GM21381 (cell line): ENCODE results near the gene UCHL1.
"Not testable (repeated sequence)": the region's sequence is repeated elsewhere in the genome, so short reads cannot be mapped to it uniquely, and the experiment has no call there.

Experiments used
- ATAC-seq: cut with Tn5 transposase; IDR thresholded peaks from one replicate; pipeline ENCODE4 v1.9.1; 2021; ENCODE audit warnings: mild to moderate bottlenecking, moderate library complexity; ENCODE audit not compliant: unreplicated experiment

The UCHL1 gene

DNA sequence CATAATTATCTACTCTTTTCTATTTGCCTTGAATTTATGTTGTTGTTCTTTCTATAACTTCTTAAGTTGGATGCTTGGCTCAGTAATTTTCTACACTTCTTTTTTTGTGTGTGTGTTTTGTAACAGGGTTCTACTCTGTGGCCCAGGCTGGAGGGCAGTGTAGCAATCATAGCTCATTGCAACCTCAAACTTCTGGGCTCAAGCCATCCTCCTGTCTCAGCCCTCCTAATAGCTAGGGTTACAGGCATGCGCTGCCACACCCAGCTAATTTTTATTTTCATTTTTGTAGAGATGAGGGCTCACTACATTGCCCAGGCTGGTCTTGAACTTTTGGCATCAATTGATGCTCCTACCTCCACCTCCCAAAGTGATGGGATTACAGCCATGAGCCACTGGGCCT lies 20.7 kb upstream of the UCHL1 start:
- ATAC-seq: no peak

DNA sequence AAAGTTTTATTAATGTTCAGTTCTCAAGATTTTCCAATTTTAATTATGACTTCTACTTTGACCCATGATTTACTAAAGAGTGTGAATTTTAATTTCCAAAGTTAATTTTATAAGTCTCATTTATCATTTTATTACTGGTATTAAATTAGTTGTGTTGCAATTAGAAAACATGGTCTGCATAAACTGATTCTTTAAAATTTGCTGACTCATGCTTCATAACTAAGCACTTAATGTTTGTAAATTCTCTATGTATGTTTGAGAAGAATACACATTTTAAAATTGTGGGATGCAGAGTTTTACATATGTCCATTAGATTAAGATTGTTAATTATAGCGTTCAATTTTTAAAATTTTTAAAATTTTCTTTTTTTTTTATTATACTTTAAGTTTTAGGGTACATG lies 20.2 kb upstream of the UCHL1 start:
- no peak for ATAC-seq

DNA sequence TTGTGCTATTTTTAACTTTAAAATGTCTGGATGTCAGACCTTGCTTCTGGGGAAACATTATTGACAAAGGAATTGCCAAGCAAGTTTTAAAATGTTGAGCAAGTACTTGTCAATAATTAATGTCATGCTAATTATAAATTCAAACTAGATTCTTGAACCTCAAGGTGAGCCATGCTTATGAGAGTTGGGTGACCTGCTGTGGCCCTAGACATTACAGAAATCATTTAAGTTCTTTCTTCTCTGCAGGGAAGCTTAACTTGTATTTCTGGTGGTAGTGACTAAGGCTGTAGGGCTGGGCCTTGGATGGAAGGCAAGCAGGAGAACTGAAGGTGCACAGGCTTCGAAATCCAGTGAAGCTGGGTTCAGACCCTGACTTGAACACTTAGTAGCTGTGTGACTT lies 14.8 kb upstream of the UCHL1 start:
- no peak for ATAC-seq

DNA sequence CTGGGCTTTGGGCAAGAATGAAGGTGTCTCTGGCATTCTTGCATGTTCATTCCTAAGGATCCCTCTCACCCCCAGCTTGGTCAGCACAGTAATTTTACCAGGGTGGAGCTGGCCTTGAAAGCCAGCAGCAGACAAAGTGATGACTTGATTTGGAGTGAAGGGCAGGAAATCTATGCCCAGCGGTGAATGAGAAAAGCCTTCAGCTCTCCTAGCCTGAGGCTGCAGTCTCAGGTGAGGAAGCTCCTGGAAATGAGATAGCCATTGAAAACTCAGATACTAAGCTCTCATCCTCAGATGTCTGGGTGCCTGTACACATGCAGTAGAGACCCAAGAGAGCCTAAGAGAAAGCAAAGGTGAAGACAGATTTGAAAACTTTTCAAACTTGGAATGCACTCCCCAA lies 10.7 kb upstream of the UCHL1 start:
- no peak for ATAC-seq

DNA sequence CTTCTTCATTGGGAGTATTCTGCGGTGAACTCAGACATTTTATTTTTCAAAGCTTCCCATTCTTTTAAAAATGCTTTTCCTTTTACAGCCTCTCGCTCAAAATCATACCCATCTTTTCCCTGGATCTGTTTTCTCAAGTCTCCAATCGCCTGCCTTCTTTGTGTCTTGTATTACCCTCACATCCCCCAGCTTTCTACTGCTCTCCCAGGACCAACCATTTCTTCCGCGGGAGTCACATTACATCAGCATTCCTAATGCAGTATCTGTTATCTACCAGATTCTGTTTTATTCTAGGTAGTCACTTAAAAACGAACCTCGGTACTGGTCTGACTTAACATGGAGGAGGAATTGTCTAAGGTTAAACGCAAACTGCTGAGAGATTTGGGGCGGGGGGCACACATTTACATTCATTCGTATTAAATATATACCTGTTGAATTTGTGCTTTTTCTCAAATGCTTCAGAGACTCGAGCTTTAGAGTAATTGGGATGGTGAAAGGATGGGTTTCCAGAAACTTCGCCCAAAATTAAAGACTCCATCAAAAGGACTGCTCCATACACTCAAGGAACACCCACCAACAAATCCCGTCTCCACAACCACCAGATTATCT lies 493 bp upstream of the UCHL1 start:
- no peak for ATAC-seq

DNA sequence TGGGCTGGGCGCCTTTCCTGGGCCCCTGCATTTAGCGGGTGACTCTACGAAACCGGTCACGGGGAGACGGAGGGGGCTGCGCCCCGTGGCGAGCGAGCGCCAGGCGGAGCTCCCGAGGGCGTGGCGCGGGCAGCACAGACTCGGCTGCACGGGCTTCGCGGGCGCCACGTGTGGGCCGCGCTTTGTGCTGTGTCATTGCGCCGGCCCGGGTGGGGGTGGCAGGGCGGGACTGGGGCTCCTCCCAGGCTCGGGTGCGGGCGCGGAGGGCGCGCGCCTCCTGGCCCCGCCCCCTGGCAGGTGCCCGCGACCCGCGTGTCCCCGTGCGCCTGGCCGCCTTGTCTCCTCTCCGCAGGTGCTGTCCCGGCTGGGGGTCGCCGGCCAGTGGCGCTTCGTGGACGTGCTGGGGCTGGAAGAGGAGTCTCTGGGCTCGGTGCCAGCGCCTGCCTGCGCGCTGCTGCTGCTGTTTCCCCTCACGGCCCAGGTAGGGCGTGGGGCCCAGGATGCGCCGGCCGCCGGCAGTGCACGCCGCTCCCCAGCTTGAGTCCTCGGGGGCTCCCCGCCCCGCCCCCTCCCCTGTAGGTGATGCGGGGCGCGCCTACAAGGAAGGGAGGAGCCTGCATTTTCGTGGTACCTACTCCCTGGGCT lies 651 bp downstream of the UCHL1 start:
- no peak for ATAC-seq

DNA sequence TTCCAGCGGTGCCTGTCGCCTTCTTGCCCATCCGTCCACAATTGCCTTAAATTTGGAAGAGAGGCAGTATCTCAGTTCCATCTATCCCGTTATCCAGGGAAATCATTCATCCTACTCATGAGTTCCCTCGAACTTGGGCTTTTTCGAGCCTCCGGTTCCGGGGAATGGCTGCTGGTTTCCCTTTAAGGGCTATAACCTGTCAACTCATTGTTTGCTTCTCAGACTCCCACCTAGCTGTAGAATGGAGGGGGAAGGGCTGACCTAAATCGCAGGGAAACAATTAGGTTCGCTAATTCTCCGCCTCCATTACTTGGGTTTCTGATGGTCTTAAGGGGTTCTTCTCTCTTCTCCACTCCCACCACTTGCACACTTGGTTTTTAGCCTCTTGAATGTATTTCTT lies 1.2 kb downstream of the UCHL1 start:
- no peak for ATAC-seq

DNA sequence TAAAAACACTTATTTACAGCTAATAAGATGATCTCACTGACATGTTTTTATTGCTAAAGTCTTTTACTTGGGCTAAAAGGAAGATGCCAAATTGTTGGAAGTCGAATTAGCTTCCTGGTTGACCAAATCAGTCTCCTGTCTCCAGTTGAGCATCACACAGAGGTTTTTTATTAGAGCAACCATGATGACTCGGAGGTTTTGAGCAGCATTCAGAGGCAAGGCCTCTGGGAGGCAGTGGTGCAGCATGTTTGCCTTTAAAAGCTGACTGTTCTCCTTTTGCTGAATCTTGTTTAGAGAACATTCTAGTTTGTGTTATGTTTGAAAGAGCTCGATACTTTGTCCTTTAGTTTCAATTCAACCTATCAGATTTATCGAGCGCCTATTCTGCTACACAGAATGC lies 2.1 kb downstream of the UCHL1 start:
- no peak for ATAC-seq

DNA sequence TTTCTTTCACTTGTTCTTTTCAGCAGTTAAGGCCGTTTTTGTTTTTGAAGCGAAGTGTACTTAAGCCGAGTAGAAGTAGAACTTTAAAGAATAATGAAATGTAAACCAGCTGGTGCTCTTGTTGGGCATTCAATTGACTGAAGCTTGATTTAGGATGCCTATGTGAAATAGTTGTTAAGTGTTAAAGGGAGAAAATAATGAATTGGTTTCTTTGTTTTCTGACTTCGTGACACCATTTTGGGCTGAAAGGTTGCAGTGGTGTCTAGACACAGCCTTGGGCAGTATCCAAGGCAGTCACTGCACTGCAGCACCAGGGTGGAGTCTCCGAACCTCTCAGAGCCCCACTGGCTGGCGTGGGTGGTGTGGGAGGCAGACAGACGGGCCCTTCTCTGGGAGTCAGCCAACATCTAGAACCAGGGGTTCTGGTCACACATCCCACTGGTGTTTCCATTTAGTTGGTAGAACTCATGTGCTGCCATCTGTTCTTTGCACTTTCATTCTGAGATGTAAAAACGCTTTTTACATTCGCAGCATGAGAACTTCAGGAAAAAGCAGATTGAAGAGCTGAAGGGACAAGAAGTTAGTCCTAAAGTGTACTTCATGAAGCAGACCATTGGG lies 3.5 kb downstream of the UCHL1 start:
- ATAC-seq: no peak

DNA sequence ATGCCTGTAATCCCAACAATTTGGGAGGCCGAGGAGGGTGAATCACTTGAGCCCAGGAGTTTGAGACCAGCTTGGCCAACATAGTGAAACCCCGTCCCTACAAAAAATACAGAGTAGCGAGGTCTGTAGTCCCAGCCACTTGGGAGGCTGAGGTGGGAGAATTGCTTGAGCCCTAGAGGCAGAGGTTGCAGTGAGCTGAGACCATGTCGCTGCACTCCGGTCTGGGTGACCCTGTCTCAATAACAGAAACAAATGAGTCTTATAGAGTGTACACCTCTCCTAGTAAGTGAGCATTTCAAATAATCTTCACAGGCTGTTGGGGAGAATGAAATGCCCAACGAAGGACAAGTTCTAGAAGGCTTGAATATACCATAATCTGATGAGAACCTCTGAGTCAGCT lies 5.5 kb downstream of the UCHL1 start:
- ATAC-seq: no peak

DNA sequence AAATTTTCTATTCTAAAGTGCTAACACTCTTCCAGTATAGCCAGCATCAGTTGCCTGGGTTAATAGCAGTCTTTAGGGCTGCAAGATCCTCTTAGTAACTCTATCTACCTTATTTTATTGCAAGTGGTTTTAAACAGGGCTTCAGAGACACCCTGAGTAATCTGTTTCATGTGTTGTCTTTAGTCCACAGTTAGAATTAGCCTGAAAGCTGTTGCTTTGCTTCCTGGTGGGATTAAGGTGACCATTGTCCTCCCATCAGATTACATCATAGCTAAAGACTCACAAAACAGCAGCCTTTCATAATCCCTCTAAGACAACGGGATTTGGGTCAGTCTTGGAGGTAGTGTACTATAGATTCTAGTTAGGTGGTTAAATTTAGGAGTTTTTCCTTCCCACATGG lies 7.5 kb downstream of the UCHL1 start:
- ATAC-seq: no peak

DNA sequence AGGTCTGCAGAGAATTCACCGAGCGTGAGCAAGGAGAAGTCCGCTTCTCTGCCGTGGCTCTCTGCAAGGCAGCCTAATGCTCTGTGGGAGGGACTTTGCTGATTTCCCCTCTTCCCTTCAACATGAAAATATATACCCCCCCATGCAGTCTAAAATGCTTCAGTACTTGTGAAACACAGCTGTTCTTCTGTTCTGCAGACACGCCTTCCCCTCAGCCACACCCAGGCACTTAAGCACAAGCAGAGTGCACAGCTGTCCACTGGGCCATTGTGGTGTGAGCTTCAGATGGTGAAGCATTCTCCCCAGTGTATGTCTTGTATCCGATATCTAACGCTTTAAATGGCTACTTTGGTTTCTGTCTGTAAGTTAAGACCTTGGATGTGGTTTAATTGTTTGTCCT lies 11.3 kb downstream of the UCHL1 start:
- no peak for ATAC-seq

DNA sequence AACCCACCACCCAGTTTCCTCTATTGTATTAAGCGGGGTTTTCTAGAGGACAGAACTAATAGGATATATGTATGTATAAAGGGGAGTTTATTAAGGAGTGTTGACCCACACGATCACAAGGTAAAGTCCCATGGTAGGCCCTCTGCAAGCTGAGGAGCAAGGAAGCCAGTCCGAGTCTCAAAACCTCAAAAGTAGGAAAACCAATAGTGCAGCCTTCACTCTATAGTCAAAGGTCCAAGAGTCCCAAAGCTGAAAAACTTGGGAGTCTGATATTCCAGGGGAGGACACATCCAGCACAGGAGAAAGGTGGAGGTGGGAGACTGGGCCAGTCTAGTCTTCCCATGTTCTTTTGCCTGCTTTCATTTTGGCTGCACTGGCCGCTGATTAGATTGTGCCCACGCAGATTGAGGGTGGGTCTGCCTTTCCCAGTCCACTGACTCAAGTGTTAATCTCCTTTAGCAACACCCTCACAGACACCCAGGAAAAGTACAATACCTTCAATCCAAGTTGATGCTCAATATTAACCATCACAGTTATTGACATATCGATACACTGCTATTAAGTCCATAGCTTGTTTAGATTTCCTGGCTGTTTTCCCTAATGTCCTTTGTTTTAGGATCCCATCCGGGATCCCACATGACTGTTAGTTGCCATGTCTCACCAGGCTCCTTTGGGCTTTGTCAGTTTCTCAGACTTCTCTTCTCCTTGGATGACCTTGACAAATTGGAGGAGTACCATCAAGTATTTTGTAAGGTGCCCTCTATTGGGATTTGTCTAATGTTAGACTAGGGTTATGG lies 12.2 kb downstream of the UCHL1 start:
- no peak for ATAC-seq

DNA sequence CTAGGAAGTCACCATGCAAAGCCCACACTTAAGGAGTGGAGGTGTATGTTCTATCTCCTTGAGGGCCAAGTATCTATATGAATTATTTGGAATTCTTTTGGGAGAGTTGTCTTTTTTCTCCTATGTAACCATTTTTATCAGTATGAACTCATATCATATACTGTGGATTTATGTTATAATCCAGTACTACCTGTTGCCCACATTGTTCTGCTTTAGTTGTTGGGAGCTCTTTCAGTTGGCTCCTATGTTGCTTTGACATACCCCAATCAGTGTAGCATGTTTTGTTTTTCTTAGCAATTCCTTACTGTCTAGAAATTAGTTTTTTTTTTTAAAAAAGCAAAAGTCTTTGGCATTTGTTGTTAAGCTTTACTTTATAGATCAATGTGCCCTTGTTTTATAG lies 13.0 kb downstream of the UCHL1 start:
- no peak for ATAC-seq

DNA sequence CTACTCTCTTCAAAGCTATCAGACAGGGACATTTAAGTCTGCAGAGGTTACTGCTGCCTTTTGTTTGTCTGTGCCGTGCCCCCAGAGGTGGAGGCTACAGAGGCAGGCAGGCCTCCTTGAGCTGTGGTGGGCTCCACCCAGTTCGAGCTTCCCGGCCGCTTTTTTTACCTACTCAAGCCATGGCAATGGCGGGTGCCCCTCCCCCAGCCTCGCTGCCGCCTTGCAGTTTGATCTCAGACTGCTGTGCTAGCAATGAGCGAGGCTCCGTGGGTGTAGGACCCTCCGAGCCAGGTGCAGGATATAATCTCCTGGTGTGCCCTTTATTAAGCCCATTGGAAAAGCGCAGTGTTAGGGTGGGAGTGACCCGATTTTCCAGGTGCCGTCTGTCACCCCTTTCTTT lies 19.2 kb downstream of the UCHL1 start:
- ATAC-seq: not testable (repeated sequence)

DNA sequence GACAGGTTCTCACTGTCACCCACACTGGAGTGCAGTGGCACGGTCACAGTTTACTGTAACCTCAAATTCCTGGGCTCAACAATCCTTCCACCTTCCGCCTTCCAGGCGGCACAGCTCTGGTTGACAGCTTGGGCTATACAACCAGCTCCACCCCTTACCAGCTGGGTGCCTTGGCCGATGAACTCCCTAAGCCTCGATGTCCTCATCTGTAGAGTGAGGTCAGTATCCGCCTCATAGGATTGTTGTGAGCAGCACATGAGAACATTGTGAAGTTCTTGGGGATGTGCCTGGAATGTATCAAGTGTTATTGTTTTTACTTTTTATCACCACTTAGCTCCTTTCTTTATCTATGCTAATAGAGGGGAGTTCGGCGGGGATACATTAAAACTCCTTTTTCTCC lies 23.3 kb downstream of the UCHL1 start:
- ATAC-seq: no peak

DNA sequence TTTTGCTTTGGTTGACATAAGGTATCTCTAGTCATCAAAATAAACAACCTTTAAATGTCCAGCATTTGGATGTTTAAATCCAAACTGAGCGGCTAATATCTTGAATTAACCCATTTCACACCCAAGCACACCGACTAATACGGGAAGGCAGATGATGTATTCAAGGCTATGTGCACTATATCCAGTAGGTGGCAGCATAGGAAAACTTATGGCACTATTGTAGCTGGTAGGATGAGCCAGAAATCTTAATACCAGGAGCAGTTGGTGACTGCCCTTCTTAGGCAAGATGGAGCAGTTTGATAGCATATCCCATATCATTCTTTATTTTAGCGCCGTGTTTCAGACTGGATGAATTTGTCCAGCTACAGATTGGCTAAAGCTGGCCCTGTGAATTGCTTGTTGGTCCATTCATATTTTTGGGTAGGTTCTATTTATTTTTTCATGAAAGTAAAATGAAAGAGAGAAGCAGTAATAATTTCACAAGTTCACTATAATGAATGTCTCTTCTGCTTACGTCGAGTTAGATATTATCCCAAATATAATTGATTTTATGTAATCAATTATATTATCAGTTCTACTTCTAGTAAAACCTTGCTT lies 24.4 kb downstream of the UCHL1 start:
- ATAC-seq: peak; percentile 96

DNA sequence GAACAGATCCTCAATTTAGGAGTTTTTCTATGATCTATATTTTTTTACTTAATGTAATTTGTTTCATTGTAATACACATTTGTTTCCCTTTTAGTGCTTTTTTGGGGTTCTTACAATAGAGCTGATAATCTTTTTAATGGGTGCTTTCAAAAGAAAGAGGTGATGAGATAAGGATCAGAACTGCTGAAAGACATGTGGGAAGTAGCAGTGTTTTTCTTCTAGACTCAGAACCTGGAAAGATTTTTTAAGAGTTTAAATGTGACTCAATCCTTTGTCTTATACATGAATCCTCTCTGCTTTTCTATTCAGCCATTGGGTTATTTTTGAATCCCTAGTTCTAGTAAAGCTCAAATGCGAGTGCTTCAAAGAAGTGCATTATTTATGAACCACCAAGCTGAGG lies 25.6 kb downstream of the UCHL1 start:
- ATAC-seq: no peak

DNA sequence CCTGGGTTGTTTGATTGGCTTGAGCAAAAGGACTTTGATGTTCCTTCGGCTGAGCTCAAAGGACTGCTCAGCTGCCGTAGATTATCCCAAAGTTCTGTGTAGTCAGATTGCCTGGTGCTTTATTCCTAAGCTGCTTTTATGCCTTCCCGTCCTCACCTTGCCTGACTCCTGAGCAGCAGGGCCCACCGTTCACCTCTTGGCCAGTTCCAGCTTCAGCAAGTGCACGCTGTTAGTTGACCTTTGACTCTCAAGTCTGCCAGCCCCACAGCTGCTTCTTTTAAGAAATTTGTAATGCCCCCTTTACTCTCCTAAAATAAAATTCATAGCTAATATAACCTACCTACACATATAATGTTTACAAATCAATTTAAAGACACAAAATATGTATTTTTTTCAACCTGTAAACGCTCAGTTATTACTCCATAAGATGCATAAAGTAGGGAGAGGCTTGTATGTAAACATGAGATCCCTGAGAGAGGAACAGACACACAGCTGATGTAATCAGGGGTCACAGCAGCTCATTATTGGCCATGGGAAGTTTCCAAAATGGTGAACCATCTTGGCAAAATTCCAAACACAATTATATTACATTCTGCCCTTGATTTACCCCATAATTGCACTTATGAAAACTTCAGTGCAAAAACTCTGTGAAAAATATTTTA lies 28.6 kb downstream of the UCHL1 start:
- no peak for ATAC-seq

DNA sequence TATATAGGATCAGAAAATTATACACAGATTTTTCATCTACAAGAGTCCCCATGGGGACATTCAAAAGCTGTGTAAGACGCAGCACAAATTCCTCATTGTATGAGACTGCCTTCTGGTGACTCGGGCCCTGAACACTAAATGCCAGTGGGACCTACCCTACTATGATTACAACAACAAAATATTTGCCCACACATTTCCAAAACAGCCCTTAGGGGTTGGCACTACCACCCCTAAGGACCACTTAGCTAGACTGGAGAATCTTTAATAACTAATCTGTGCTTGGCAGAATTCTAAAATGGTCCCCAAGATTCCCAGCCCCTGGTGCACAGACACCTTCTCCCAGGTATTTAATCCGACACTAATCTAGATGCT lies 29.1 kb downstream of the UCHL1 start:
- no peak for ATAC-seq

DNA sequence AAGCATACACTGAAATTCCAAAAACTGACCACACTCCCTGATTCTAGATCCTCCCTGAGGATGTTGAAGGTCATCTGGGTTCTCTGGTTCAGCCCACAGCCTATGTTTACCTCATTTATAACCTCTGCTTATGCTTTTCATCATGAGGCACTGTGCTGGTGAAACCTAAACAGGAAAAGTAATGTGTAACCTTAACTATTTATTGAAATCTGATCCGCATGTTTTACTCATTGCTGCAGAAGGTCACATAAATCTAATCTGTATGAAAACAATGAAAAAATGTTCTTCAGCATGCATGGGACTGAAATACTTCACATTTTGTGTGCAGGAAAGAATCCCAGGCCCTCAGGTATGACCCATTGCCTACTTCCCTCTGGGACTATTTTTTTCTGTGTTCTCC lies 30.3 kb downstream of the UCHL1 start:
- ATAC-seq: no peak
